Myometrial cell (primary cell): ENCODE data around the gene PHOSPHO2. TPM values are rescaled to one million over a fixed set of nuclear protein-coding genes. Genes with fewer than 3 reads are reported as not detected.

ENCODE experiments used
- total RNA-seq: library from RNA; depleted of rRNA; stranded (reverse); fragments of >200 nt; gene quantifications from 2 replicates; pipeline ENCODE4 v1.2.3, GENCODE V29; 2015

The PHOSPHO2 gene, protein sequence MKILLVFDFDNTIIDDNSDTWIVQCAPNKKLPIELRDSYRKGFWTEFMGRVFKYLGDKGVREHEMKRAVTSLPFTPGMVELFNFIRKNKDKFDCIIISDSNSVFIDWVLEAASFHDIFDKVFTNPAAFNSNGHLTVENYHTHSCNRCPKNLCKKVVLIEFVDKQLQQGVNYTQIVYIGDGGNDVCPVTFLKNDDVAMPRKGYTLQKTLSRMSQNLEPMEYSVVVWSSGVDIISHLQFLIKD
- total RNA-seq: 0.58 and 2.5 TPM in 2 replicates

DNA sequence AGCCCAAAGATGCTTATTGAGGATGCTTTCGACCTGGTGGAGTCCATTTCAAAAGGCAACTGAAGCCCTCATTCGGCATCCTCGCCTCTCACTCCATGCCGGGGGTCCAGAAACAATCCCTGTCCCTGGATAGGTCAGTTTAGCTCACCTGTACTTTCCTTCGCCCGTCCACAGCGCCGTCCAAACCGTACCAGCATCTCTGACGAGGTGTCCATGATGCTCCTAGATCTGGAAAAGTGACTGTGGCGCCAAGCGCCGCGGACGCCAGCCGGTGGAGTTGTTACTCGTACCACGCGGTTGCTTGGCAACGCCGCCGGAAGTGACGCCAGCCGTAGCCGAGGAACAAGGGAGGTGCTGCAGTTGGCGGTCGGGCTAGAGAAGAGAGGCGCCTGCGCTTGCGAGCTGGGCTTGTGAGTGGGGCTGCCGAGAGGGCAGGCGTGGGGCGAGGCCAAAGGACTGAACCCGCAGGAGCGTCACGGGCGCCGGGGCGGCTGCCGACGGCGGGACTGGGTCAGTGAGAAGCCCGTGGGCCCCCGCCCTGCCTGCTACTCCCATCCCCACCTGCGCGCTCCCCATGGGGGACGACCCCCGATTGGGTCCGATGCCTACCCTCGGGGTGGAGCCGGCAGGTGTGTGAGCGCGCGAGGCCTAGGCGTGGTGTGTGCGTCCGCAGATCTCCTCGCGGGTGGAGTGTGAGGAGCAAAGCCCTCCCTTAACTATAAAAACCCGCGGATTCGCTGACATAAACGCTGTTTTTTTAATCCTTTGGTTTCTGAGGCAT lies at the start of gene PHOSPHO2, which contains the start of gene CFAP210:
Gene PHOSPHO2, plus strand, starts transcription at position 357 of the 781 bp plus-strand sequence. CDS start 6,503 bp downstream, outside the sequence.
Gene CFAP210, minus strand, starts transcription at position 293 of the 781 bp plus-strand sequence. Its CDS starts 78 bp downstream, at position 215.

Other genes with a start within 250 kb of the PHOSPHO2 start
- gene BBS5, start 215.0 kb upstream of the PHOSPHO2 start, total RNA-seq: 4.9 and 6.2 TPM in 2 replicates
- gene KLHL41, start 184.8 kb upstream of the PHOSPHO2 start, total RNA-seq: 0.29 and 0.35 TPM in 2 replicates
- gene FASTKD1, start 120.6 kb upstream of the PHOSPHO2 start, total RNA-seq: 7.8 and 8.1 TPM in 2 replicates
- gene PPIG, start 110.1 kb upstream of the PHOSPHO2 start, total RNA-seq: 12.4 and 20.6 TPM in 2 replicates
- gene CFAP210, start 64 bp upstream of the PHOSPHO2 start, total RNA-seq: not detected in 2 replicates
- 1.2 and 5.5 TPM in 2 replicates for gene KLHL23, start 39.4 kb downstream of the PHOSPHO2 start, total RNA-seq
- 77.0 and 130 TPM in 2 replicates for gene SSB, start 104.4 kb downstream of the PHOSPHO2 start, total RNA-seq
- 79.0 and 79.9 TPM in 2 replicates for gene METTL5, start 130.4 kb downstream of the PHOSPHO2 start, total RNA-seq
- 19.0 and 23.0 TPM in 2 replicates for gene UBR3, start 133.0 kb downstream of the PHOSPHO2 start, total RNA-seq